HepG2 (cell line): Measurements from ENCODE around the gene MYCBP2. TPM values are rescaled to one million over a fixed set of nuclear protein-coding genes. Genes with fewer than 3 reads are reported as not detected.
A peak's percentile ranks its signal among the peaks of the same experiment; 100 is the strongest.

Source experiments
- CBFB ChIP-seq: sonication (generic); formaldehyde crosslinking; IDR thresholded peaks from 2 replicates; pipeline ENCODE4 v1.4.0; 2020; ENCODE audit warnings: missing genetic modification reagents
- CEBPZ ChIP-seq: IDR thresholded peaks from 2 replicates; pipeline ENCODE4 v1.6.1; 2012; ENCODE audit warnings: low read length, improper control_type of control experiment
- CHD4 ChIP-seq: fragments of 200-600 bp; sonication (generic); IDR thresholded peaks from 2 replicates; pipeline ENCODE4 v1.7.0; 2017; ENCODE audit warnings: mild to moderate bottlenecking, low read length, borderline replicate concordance
- NAIF1 ChIP-seq: sonication (generic); formaldehyde crosslinking; IDR thresholded peaks from 2 replicates; pipeline ENCODE4 v1.5.0; 2020; ENCODE audit warnings: mild to moderate bottlenecking, missing genetic modification reagents, borderline replicate concordance
- NFAT5 ChIP-seq: sonication (generic); formaldehyde crosslinking; IDR thresholded peaks from 2 replicates; pipeline ENCODE4 v1.4.0; 2020; ENCODE audit warnings: missing genetic modification reagents
- SP140L ChIP-seq: sonication (generic); formaldehyde crosslinking; IDR thresholded peaks from 2 replicates; pipeline ENCODE4 v1.4.0; 2020; ENCODE audit warnings: missing genetic modification reagents, borderline replicate concordance
- SRSF1 ChIP-seq: fragments of 200-400 bp; formaldehyde crosslinking; optimal IDR thresholded peaks from 2 replicates; pipeline ENCODE3; 2017; ENCODE audit warnings: mild to moderate bottlenecking, low read depth, low read length, moderate library complexity
- STAT5B ChIP-seq: sonication (generic); formaldehyde crosslinking; IDR thresholded peaks from 2 replicates; pipeline ENCODE4 v1.4.0; 2020; ENCODE audit warnings: missing genetic modification reagents
- XBP1 ChIP-seq: sonication (generic); formaldehyde crosslinking; IDR thresholded peaks from 2 replicates; pipeline ENCODE4 v1.5.0; 2020; ENCODE audit warnings: missing genetic modification reagents
- ZBTB10 ChIP-seq: sonication (generic); formaldehyde crosslinking; IDR thresholded peaks from 2 replicates; pipeline ENCODE4 v1.4.0; 2020; ENCODE audit warnings: missing genetic modification reagents, borderline replicate concordance
- ZFP82 ChIP-seq: sonication (generic); formaldehyde crosslinking; IDR thresholded peaks from 2 replicates; pipeline ENCODE4 v1.5.1; 2020; ENCODE audit warnings: mild to moderate bottlenecking, missing genetic modification reagents, borderline replicate concordance
- ZNF121 ChIP-seq: sonication (generic); formaldehyde crosslinking; IDR thresholded peaks from 2 replicates; pipeline ENCODE4 v1.5.0; 2020; ENCODE audit warnings: mild to moderate bottlenecking, missing genetic modification reagents
- ZNF124 ChIP-seq: sonication (generic); formaldehyde crosslinking; IDR thresholded peaks from 2 replicates; pipeline ENCODE4 v1.4.0; 2020; ENCODE audit warnings: missing genetic modification reagents
- ZNF232 ChIP-seq: sonication (generic); formaldehyde crosslinking; IDR thresholded peaks from 2 replicates; pipeline ENCODE4 v1.4.0; 2020; ENCODE audit warnings: missing genetic modification reagents, borderline replicate concordance
- ZNF354B ChIP-seq: sonication (generic); formaldehyde crosslinking; IDR thresholded peaks from 2 replicates; pipeline ENCODE4 v1.8.0; 2022; ENCODE audit warnings: mild to moderate bottlenecking, missing genetic modification reagents
- ZNF432 ChIP-seq: sonication (generic); formaldehyde crosslinking; IDR thresholded peaks from 2 replicates; pipeline ENCODE4 v1.5.0; 2020; ENCODE audit warnings: missing genetic modification reagents, mild to moderate bottlenecking, borderline replicate concordance
- ZNF577 ChIP-seq: sonication (generic); formaldehyde crosslinking; IDR thresholded peaks from 2 replicates; pipeline ENCODE4 v1.4.0; 2020; ENCODE audit warnings: mild to moderate bottlenecking, low read depth, missing genetic modification reagents, borderline replicate concordance
- ZNF775 ChIP-seq: sonication (generic); formaldehyde crosslinking; IDR thresholded peaks from 2 replicates; pipeline ENCODE4 v1.4.0; 2020; ENCODE audit warnings: missing genetic modification reagents, mild to moderate bottlenecking, moderate library complexity, borderline replicate concordance
- polyA plus RNA-seq, 8 experiments: library from polyadenylated mRNA; depleted of rRNA in 3 of 8; stranded (reverse) in 7 of 8; unstranded in 1 of 8; fragments of >200 nt; fragmentation: Illumina TruSeq in 4 of 8; extraction: Trizol in 4 of 8; gene quantifications; 2 replicates each; pipeline versions ENCODE4 v1.2.1 to v1.2.3, GENCODE V29; 2011 to 2016; ENCODE audit warnings: low read depth in 4 of 8, missing spikeins in 1 of 8, mixed read lengths in 1 of 8; ENCODE audit not compliant: insufficient read depth in 1 of 8
- total RNA-seq, 5 experiments: library from RNA; depleted of rRNA; stranded (reverse); fragments of >200 nt; fragmentation: Illumina TruSeq; extraction: Trizol; gene quantifications; 2 replicates each; pipeline ENCODE4 v1.2.3, GENCODE V29; 2016; ENCODE audit warnings: low read depth in 1 of 5

MYCBP2 gene
- total and polyA plus RNA-seq, 2 of the 13 experiments (the other 11 are each of a cell fraction or from before 2014, with no cell fraction given) = 16.3 to 35.3 TPM

- no peak for TF ChIP-seq ZBTB10 (CRISPR knock-in tag)
- TF ChIP-seq ZNF577 = no peak
- no peak for TF ChIP-seq ZNF432 (CRISPR knock-in tag)
- peak; percentile 80; the same call in 1 of the 2 replicates for TF ChIP-seq ZNF232 (CRISPR knock-in tag)
- TF ChIP-seq STAT5B (CRISPR knock-in tag) = no peak
- TF ChIP-seq XBP1 = 0 out of 2 replicates have a peak, but pooled peaks have one; percentile 47
- TF ChIP-seq ZNF775 (CRISPR knock-in tag) = no peak
- TF ChIP-seq ZNF124 (CRISPR knock-in tag) = no peak
- TF ChIP-seq ZNF354B (CRISPR knock-in tag) = no peak
- TF ChIP-seq SP140L (CRISPR knock-in tag) = peak; percentile 32; the same call in 1 of the 2 replicates
- TF ChIP-seq CHD4 = no peak
- TF ChIP-seq NAIF1 = peak; percentile 87
- no peak for TF ChIP-seq ZFP82 (CRISPR knock-in tag)
- TF ChIP-seq SRSF1 = peak; percentile 50
- TF ChIP-seq ZNF121 (CRISPR knock-in tag) = peak; percentile 64
- peak; percentile 74; the same call in 1 of the 2 replicates for TF ChIP-seq CBFB
- no peak for TF ChIP-seq NFAT5 (CRISPR knock-in tag)
- TF ChIP-seq CEBPZ = no peak
Observed at GRCh38 chr13:77329133-77329910, 2.4 kb upstream of the MYCBP2 start (continued).
